ENCODE results near the gene LTA4H.

LTA4H gene

GRCh38 chr12:96057986-96058553 is 22.7 kb upstream of the LTA4H start:
- no peak for DNase-seq (ENCODE audit: low spot score)

GRCh38 chr12:96056646-96057455 is 21.5 kb upstream of the LTA4H start:
- DNase-seq (ENCODE audit: low spot score) = no peak

GRCh38 chr12:96054244-96054610 is 18.8 kb upstream of the LTA4H start:
- peak; percentile 26 for DNase-seq (ENCODE audit: low spot score)

- no peak for DNase-seq (ENCODE audit: low spot score)
Observed at GRCh38 chr12:96053476-96054243, 18.3 kb upstream of the LTA4H start.

DNA sequence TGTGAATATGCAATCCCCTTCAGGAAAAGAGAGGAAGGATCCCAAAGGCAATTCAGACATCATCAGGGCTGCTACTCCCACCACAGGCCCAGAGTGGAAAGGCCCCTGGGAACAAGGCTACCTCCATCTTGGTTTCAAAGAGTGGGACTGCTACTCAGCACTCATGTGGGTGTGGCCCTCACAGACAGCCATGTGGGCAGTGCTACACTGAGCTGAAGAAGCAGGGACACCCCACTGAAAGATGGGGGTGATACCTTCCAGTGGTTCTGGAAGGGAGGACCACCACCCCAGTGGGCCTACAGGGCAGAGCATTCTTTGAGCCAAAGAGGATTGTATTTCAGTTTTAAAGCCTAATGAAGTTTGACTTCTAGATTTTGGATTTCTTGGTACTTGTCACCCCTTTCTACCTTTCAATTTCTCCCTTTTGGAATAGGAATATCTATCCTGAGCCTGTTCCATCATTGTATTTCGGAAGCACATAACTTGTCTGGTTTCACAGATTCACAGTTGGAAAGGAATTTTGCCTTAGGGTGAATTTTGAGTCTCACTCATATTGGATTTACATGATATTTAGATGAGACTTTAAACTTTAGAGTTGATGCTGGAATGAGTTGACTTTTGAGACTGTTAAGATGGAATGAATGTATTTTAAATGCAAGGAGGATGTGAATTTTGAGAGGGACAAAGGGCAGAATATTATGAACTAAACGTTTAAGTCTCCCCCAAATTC is 16.5 kb upstream of the LTA4H start:
- DNase-seq (ENCODE audit: low spot score) = no peak

DNA sequence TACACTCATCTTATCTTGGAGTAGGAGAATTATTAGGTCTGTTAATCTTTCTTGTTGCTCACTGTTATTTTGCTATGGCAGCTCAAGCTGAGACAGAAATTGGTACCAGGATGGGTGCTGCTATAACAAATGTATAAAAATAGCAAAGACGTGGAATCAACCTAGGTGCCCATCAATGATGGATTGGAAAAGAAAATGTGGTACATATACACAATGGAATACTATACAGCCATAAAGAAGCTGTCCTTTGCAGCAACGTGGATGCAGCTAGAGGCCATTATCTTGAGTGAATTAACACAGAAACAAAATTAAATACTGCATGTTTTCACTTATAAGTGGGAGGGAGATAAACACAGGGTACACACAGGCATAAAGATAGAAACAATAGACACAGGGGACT is 14.8 kb upstream of the LTA4H start:
- no peak for DNase-seq (ENCODE audit: low spot score)

DNA sequence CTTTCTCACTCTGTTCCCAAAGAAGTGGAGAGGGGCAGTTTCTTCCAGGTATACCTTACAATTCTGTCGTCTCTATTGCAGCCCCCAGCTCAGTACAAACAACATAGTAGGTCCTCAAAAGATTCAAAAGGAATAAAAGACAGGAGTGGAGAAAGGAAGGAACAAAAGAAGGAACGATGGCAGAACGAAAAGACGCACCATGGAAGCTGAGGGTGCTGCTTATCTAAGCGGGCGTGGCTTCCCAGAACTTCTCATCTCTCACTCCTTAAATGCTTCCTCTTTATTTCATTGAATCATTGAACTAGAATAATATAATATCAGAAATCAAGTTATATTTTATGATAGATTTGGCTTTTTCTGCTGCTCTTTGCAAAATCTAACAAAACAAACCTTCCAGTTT is 13.7 kb upstream of the LTA4H start:
- no peak for DNase-seq (ENCODE audit: low spot score)

DNA sequence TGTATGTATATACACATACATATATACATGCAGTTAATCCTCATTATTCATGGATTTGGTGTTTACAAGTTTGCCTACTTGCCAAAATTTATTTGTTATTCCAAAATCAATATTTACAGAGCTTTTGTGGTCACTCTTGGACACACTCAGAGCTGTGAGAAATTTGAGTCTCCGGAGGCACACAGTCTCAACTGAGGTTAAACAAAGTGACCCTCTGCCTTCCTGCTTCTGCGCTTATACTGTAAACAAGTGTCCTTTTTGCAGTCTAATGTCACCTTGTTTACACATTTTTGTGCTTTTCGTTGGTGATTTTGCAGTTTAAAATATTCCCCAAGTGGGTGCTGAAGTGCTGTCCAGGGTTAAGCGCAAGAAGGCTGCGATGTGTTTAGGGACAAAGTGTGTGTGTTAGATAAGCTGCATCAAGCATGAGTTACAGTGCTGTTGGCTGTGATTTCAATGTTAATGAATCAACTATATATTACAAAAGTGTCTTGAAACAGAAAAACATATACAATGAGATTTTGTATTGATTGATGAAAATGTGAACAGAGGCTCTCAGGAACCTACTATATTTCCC is 13.1 kb upstream of the LTA4H start:
- no peak for DNase-seq (ENCODE audit: low spot score)

DNA sequence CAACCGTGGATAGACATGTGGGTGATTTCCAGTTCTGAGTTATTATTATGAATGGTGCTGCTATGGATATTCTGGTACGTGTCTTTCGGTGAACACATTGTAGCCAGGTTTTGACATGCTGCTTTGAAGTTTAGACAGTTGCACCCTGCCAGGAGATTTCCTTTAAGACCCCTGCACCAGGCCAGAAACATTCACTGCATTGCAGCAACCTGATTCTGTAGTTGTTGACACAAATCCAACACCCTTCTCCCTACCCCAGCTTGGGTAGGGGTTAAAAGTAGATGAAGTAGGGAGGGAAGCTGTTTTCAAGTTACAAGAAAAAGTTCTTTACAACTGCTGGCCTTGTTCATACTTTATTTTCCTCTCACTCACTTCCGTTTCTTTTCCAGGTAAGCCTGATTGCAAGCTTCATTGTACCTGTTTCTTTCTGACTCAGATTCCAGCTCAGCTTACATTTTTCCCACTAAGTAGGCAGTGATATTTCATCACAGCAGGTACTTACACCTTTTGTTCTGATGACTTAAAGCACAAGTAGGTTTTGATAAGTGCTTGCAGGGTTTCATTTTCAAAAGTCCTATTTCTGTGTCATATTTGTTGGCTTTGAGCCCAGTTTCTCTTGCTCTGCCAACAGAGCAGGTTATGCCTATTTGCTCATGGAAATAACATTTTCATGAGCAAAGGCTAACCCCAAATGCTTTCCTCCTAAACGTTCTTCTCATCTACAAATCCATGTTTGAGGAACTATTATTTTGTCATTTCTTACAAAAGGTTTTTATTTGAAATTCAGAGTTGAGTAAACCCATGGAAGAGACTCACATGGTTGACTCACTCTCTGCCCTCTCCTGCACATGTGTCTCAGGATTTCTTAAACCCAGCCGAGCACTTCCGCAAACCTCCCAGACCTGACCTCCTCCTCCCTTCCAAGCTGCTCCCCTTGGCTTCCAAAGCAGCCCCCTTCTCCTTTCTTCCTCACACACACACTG is 12.1 kb upstream of the LTA4H start:
- DNase-seq (ENCODE audit: low spot score) = peak; percentile 46

GRCh38 chr12:96046543-96047228 is 11.3 kb upstream of the LTA4H start:
- DNase-seq (ENCODE audit: low spot score) = no peak

GRCh38 chr12:96045566-96045965 is 10.2 kb upstream of the LTA4H start:
- no peak for DNase-seq (ENCODE audit: low spot score)

- DNase-seq (ENCODE audit: low spot score) = no peak
Observed at GRCh38 chr12:96044943-96045290, 9.5 kb upstream of the LTA4H start.

GRCh38 chr12:96044017-96044942 is 8.9 kb upstream of the LTA4H start:
- DNase-seq (ENCODE audit: low spot score) = no peak

DNA sequence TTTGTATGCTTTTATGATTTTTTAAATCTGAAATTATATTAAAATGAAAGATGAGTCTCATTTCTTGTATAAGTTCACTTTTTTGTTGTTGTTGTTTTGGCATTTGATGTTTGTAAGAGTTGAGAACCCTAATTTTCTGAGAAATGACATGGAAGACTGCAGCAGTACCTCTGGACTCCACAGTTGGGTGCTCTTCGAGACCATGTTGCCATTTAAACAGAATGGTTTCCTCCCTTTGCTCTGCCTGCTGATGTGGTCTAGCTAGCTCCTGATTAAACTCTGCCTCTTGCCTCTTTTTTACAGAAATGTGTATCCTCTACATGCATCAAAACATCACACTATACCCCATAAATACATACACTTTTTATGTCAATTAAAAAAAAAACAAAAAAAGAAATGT is 5.8 kb upstream of the LTA4H start:
- no peak for DNase-seq (ENCODE audit: low spot score)

GRCh38 chr12:96040305-96041133 is 5.1 kb upstream of the LTA4H start:
- no peak for DNase-seq (ENCODE audit: low spot score)

DNA sequence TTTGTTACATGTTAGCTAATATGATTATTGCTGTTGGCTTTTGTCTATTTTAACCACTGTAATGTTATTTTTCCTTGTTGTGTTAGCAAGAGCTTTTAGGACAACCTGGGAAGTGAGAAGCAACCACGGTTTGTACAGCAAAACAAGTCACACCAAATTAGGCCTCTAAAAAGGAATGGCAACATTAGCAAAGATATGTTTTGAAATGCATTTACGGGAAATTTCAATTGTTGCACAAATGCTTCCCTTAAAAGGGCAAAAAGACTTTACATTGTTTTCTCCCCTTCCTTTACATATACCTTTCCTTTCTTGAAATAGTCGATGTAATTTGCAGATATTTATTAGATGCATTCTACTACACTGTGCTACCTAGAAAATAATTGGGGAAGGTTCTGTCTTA is 4.1 kb upstream of the LTA4H start:
- no peak for DNase-seq (ENCODE audit: low spot score)

DNA sequence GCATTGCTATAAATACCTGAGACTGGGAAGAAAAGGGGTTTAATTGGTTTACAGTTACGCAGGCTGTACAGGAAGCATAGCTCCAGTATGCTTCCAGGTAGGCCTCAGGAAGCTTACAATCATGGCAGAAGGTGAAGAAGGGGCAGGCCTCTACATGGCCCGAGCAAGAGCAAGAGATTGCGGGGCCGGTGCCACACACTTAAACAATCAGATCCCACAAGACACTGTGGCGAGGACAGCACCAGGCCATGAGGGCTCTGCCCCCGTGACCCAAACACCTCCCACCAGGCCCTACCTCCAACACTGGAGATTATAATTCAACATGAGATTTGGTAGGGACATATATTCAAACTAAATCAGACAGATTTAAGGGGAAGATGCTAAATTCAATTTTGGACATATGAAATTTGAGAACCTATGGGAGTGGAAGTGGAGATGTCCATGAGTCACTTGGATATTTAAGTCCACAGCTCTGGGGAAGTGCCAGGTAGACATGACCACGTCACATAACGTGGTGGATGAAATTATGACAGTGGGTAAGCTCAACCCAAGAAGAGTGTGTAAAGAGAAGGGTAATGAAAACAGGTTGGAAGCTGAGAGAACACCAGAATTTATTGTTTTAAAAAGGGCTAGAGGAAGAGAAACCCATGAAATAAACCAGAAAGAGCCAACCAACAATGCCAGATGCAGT is 1.5 kb upstream of the LTA4H start:
- no peak for DNase-seq (ENCODE audit: low spot score)
